ENCODE measurements around the gene HPCAL1. TPM values are rescaled to one million over a fixed set of nuclear protein-coding genes. Genes with fewer than 3 reads are reported as not detected.

HPCAL1 gene
- total and polyA plus RNA-seq, 10 of the 15 experiments (the other 5 are each of a cell fraction or from before 2014, with no cell fraction given) = 0.40 to 12.8 (median 7.9) TPM

DNA sequence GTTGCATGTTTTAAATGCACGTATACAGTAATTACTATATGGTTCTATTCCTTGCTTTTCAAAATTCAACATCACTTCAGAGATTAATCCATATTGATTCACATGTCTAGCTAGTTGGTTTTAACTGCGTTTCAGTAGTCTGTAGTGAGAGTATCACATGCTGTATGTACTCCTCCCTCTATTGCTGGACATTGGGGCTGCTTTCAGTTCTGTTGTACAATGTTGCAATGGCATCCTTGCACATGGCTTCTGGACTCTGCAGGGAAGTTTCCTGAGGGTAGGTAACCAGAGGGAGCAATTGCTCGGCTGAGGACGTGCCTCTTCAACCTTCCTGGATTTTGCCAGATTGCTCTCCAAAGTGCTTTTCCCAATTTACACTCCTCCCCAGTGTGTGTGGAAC is 10.7 kb upstream of the HPCAL1 start:
- Histone ChIP-seq H3K9ac (ENCODE audit: control insufficient read depth, insufficient read depth, low read length) (no peak overlapping the region), H3K4me3 (no peak overlapping the region), H3K4me1 (ENCODE audit: control insufficient read depth, insufficient read depth, low read length) (no peaks in the 10 kb centered on the region), H4K20me1 (ENCODE audit: control insufficient read depth, insufficient read depth) (no peaks in the 10 kb centered on the region), H3K27me3 (replicated peaks in 1 of 2; ENCODE audit: control insufficient read depth in 2 of 2, insufficient read depth in 2 of 2, low read length in 1 of 2) (no peaks in the 10 kb centered on the region), H3K36me3 (ENCODE audit: control insufficient read depth in 2 of 2, insufficient read depth in 2 of 2, low read length in 1 of 2) (no peaks in the 10 kb centered on the region), H3K79me2 (ENCODE audit: control insufficient read depth, insufficient read depth, low read length) (no peaks in the 10 kb centered on the region), H2AFZ (ENCODE audit: control insufficient read depth, low read depth, low read length) (no peak overlapping the region), H3K27ac (ENCODE audit: control insufficient read depth, insufficient read depth) (no peak overlapping the region), H3K4me2 (ENCODE audit: control insufficient read depth, insufficient read depth) (no peak overlapping the region), H3K9me3 (replicated peaks; ENCODE audit: control insufficient read depth, insufficient read depth, low read length) (peaks cover 2% of the 10 kb centered on the region; the same call in 2 of the 3 replicates)
- ChIA-PET SMC1A (ENCODE audit: uncharacterized antibody, unreplicated experiment) (no interaction called here), RAD21 (ENCODE audit: unreplicated experiment) (no interaction called here), POLR2A (no interaction called here), CTCF (no interaction called here)
- no peak for TF ChIP-seq ETV6 (conservative IDR thresholded peaks at IDR 0.05 in 1 of 2, IDR thresholded peaks at IDR 0.05 in 1 of 2; ENCODE audit: borderline replicate concordance in 1 of 2, low read depth in 1 of 2)
- no peak for TF ChIP-seq RELA (IDR thresholded peaks at IDR 0.05; ENCODE audit: borderline replicate concordance, partially characterized antibody)
- TF ChIP-seq, protein P1, sequence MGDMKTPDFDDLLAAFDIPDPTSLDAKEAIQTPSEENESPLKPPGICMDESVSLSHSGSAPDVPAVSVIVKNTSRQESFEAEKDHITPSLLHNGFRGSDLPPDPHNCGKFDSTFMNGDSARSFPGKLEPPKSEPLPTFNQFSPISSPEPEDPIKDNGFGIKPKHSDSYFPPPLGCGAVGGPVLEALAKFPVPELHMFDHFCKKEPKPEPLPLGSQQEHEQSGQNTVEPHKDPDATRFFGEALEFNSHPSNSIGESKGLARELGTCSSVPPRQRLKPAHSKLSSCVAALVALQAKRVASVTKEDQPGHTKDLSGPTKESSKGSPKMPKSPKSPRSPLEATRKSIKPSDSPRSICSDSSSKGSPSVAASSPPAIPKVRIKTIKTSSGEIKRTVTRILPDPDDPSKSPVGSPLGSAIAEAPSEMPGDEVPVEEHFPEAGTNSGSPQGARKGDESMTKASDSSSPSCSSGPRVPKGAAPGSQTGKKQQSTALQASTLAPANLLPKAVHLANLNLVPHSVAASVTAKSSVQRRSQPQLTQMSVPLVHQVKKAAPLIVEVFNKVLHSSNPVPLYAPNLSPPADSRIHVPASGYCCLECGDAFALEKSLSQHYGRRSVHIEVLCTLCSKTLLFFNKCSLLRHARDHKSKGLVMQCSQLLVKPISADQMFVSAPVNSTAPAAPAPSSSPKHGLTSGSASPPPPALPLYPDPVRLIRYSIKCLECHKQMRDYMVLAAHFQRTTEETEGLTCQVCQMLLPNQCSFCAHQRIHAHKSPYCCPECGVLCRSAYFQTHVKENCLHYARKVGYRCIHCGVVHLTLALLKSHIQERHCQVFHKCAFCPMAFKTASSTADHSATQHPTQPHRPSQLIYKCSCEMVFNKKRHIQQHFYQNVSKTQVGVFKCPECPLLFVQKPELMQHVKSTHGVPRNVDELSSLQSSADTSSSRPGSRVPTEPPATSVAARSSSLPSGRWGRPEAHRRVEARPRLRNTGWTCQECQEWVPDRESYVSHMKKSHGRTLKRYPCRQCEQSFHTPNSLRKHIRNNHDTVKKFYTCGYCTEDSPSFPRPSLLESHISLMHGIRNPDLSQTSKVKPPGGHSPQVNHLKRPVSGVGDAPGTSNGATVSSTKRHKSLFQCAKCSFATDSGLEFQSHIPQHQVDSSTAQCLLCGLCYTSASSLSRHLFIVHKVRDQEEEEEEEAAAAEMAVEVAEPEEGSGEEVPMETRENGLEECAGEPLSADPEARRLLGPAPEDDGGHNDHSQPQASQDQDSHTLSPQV (IDR thresholded peaks at IDR 0.05) = no peak
- TF ChIP-seq, protein P2, sequence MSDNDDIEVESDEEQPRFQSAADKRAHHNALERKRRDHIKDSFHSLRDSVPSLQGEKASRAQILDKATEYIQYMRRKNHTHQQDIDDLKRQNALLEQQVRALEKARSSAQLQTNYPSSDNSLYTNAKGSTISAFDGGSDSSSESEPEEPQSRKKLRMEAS (IDR thresholded peaks at IDR 0.05; ENCODE audit: low read depth, low read length) = no peak
- no peak for TF ChIP-seq EED (IDR thresholded peaks at IDR 0.05; ENCODE audit: low read depth)
- no peak for TF ChIP-seq MYC (IDR thresholded peaks at IDR 0.05; ENCODE audit: insufficient read depth, insufficient read length, insufficient replicate concordance, low read length, severe bottlenecking)
- TF ChIP-seq, protein P3, sequence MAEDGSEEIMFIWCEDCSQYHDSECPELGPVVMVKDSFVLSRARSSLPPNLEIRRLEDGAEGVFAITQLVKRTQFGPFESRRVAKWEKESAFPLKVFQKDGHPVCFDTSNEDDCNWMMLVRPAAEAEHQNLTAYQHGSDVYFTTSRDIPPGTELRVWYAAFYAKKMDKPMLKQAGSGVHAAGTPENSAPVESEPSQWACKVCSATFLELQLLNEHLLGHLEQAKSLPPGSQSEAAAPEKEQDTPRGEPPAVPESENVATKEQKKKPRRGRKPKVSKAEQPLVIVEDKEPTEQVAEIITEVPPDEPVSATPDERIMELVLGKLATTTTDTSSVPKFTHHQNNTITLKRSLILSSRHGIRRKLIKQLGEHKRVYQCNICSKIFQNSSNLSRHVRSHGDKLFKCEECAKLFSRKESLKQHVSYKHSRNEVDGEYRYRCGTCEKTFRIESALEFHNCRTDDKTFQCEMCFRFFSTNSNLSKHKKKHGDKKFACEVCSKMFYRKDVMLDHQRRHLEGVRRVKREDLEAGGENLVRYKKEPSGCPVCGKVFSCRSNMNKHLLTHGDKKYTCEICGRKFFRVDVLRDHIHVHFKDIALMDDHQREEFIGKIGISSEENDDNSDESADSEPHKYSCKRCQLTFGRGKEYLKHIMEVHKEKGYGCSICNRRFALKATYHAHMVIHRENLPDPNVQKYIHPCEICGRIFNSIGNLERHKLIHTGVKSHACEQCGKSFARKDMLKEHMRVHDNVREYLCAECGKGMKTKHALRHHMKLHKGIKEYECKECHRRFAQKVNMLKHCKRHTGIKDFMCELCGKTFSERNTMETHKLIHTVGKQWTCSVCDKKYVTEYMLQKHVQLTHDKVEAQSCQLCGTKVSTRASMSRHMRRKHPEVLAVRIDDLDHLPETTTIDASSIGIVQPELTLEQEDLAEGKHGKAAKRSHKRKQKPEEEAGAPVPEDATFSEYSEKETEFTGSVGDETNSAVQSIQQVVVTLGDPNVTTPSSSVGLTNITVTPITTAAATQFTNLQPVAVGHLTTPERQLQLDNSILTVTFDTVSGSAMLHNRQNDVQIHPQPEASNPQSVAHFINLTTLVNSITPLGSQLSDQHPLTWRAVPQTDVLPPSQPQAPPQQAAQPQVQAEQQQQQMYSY (CRISPR knock-in tag; IDR thresholded peaks at IDR 0.05) = no peak
- TF ChIP-seq RCOR1 (conservative IDR thresholded peaks at IDR 0.05; ENCODE audit: low read depth, low read length) = no peak
- TF ChIP-seq MEF2A (IDR thresholded peaks at IDR 0.05; ENCODE audit: insufficient read depth, low read depth, low read length) = no peak
- no peak for TF ChIP-seq TARDBP (IDR thresholded peaks at IDR 0.05; ENCODE audit: borderline replicate concordance)
- no peak for TF ChIP-seq SMARCA5 (IDR thresholded peaks at IDR 0.05)
- no peak for TF ChIP-seq FOXK2 (IDR thresholded peaks at IDR 0.05)
- no peak for TF ChIP-seq SP1 (IDR thresholded peaks at IDR 0.05; ENCODE audit: low read depth, low read length)
- TF ChIP-seq NBN (IDR thresholded peaks at IDR 0.05) = no peak
- no peak for TF ChIP-seq CEBPB (IDR thresholded peaks at IDR 0.05; ENCODE audit: borderline replicate concordance in 1 of 2, low read depth in 2 of 2, low read length in 2 of 2)
- TF ChIP-seq IKZF1 (conservative IDR thresholded peaks at IDR 0.05) = no peak
- TF ChIP-seq DPF2 (IDR thresholded peaks at IDR 0.05) = no peak
- TF ChIP-seq, protein P4, sequence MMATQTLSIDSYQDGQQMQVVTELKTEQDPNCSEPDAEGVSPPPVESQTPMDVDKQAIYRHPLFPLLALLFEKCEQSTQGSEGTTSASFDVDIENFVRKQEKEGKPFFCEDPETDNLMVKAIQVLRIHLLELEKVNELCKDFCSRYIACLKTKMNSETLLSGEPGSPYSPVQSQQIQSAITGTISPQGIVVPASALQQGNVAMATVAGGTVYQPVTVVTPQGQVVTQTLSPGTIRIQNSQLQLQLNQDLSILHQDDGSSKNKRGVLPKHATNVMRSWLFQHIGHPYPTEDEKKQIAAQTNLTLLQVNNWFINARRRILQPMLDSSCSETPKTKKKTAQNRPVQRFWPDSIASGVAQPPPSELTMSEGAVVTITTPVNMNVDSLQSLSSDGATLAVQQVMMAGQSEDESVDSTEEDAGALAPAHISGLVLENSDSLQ (IDR thresholded peaks at IDR 0.05) = no peak
- 66% methylated on average over 4 of the region's 4 CpGs for WGBS (ENCODE audit: insufficient coverage, insufficient replicate concordance, low lambda C conversion rate, missing lambda C conversion rate)
- in situ Hi-C loops (cut with MboI) = no loop called here
- DNase-seq (ENCODE audit: low read depth, low spot score) (no peak), ATAC-seq (no peak), FAIRE-seq (peak; percentile 57)
- BruUV-seq (replicated peaks) = no TSS peak
- intact Hi-C loops (cut with micrococcal nuclease; ENCODE audit: unreplicated experiment) = no loop called here
